GM19099 (cell line): ENCODE results near the gene TAF1D.

Experiments used
- POLR2A ChIP-seq: IDR thresholded peaks from 3 replicates; pipeline ENCODE4 v1.6.1; 2011; ENCODE audit warnings: low read depth; ENCODE audit not compliant: insufficient read length; ENCODE audit errors: extremely low read depth

Gene TAF1D, protein sequence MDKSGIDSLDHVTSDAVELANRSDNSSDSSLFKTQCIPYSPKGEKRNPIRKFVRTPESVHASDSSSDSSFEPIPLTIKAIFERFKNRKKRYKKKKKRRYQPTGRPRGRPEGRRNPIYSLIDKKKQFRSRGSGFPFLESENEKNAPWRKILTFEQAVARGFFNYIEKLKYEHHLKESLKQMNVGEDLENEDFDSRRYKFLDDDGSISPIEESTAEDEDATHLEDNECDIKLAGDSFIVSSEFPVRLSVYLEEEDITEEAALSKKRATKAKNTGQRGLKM

GRCh38 chr11:93741094-93741881 is at the start of gene TAF1D, which contains the start of gene C11orf54:
Gene TAF1D, minus strand, starts transcription at chr11:93741495. Its CDS starts 2,191 bp downstream, at chr11:93739304.
Gene C11orf54, plus strand, starts transcription at chr11:93741672. Its CDS starts 5,722 bp downstream, at chr11:93747394.
- TF ChIP-seq POLR2A = peak; percentile 99

DNA sequence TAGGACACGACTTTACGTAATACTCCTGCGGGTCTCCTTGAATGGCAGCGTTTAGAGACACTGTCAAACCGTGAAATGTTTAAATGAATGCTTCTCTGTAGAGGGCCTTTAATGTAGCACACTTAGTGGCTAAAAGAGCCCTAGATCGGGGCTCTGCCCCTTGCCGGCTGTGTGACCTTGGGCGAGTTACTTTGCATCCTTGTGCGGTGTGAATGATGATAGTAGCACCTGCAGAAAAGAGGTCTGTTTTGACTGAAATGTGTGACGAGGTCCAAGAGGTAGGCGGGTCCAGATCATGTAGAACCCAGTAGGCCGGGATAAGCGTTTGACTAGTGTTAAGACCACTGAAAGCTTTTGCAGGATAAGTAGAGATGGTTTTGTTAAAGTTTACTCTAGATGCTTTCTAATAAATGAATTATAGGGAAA is 43.7 kb upstream of the TAF1D start:
- no peak for TF ChIP-seq POLR2A

GRCh38 chr11:93784145-93784934 is 43.0 kb upstream of the TAF1D start, which contains the start of gene MED17:
Gene MED17, plus strand, starts transcription at chr11:93784282. Its CDS starts 232 bp downstream, at chr11:93784514.
- TF ChIP-seq POLR2A = peak; percentile 82

- TF ChIP-seq POLR2A = no peak
Observed at GRCh38 chr11:93783765-93784144, 42.5 kb upstream of the TAF1D start.

DNA sequence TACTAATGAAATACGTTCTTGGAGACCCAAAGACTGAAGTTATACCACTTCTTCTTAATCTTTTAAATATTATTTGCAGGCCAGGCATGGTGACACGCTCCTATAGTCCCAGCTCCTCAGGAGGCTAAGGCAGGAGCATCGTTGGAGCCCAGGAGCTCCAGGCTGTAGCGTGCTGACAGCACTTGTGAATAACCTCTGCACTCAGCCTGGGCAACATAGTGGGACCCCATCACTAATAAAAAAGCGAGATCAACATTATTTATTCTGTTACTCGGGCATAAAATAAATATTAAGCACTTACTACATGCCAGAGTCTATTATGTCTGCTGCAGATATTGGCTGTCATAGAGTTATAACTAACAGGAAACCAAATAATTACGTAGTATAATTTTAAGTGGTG is 42.1 kb upstream of the TAF1D start:
- TF ChIP-seq POLR2A = no peak

DNA sequence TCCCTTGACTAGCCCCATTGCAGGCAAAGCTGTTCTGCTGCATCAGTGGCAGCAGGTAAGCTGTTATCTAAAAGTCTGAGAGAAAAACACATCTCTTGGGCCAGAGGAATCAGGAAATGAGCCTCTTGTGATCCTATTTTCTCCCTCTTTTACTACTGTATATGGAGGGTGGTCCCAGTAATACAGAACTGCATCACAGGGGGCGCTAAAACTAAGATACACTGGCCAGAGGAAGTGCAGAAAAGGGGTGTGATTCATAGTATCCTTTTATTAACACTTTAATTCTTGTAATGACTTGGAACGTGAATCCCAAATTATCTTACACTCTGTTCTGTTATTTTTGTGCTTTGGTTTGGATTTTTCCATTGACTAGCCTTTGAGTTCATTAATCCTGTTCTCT is 34.0 kb upstream of the TAF1D start:
- TF ChIP-seq POLR2A = no peak

GRCh38 chr11:93773601-93774200 is 32.4 kb upstream of the TAF1D start:
- no peak for TF ChIP-seq POLR2A

- no peak for TF ChIP-seq POLR2A
Observed at GRCh38 chr11:93773045-93773477, 31.8 kb upstream of the TAF1D start.

DNA sequence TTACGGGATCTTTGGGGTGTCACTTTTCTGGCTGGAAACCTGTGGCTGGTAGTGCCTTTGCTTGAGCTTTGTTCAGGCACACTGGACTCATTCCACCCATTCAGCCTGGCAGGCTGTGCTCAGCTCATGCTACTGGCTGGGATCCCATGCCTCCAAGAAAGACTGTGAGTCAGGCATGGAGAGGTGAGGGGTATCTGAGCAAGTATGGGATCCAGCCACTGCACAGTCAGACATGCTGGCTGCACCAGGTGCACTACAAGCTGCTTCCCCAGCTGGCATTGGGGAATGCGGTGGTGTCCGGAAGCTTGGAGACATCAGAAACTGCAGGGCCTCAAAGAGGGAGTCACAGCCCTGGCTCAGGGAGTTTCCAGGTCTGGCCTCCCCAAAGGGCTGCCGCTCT is 30.8 kb upstream of the TAF1D start:
- TF ChIP-seq POLR2A = no peak

- TF ChIP-seq POLR2A = no peak
Observed at GRCh38 chr11:93770160-93770559, 28.9 kb upstream of the TAF1D start.

DNA sequence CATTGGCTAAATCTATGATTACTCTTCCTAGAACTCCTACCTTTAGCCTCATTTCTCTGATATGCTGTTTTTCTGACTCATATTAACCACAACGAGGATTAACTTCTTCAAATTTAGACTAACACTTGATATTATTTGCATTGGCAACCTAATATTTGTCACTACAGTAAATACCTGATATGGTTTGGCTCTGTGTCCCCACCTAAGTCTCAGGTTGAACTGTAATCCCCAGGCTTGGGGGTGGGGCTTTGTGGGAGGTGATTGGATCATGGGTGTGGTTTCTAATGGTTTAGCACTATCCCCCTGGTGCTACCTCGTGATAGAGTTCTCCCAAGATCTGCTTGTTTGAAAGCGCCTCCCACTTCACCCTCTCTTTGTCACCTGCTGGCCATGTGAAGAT is 25.7 kb upstream of the TAF1D start:
- no peak for TF ChIP-seq POLR2A

DNA sequence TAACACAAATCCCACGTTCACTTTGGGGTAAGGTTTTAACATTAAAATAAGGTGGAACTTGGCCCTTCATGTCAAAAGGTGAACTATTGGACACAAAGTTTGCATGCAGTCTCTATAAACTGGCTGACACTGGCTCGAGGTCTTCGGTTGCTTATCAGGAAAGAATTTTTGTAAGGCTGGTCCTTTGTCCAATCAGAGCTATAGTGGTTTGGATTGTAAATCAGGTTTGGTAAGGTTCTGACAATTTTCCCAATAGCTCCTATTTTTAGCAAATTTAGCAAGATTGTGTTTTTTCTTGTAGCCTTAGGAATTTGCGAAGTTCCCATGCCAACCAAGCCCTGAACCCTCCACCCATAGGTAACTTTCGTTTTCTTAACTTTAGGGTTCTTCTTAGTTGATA is 25.2 kb upstream of the TAF1D start:
- TF ChIP-seq POLR2A = no peak

DNA sequence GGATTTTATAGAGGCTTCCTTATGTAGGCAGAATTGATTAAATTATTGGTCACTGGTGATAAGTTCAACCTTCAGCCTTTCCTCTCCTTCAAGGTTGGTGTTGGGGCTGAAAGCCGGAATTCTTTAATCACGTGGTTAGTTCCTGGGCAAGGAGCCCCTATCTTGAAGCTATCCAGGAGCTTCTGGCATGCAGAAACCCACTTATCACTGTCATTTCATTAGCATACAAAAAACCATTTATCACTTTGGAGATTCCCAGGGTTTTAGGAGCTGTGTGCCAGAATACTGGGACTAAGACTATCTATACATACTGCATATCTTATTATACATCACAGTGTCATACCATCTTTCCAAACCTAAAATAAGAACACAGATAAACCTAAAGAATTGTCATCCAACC is 24.3 kb upstream of the TAF1D start:
- no peak for TF ChIP-seq POLR2A

DNA sequence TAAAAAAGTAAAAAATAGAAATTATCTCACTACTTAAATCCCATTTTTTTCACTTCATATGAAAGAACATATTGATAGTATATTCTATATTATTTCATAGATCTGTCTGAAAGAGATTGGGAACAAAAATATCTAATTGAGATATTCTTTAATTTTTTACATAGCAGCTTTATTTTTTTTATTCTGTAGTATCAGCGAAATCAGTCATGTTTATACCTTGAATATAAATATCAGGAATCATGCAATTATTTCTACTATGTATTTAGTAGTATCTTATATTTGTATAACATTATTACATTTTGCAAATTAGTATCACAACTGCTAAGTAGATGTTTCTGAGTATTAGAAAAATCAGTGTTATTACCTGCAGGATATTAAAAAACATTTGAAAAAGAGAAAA is 20.6 kb upstream of the TAF1D start:
- no peak for TF ChIP-seq POLR2A
